ENCODE measurements around the gene GATAD1.
"Not testable (repeated sequence)": the region's sequence is repeated elsewhere in the genome, so short reads cannot be mapped to it uniquely, and the experiment has no call there.

Gene GATAD1

DNA sequence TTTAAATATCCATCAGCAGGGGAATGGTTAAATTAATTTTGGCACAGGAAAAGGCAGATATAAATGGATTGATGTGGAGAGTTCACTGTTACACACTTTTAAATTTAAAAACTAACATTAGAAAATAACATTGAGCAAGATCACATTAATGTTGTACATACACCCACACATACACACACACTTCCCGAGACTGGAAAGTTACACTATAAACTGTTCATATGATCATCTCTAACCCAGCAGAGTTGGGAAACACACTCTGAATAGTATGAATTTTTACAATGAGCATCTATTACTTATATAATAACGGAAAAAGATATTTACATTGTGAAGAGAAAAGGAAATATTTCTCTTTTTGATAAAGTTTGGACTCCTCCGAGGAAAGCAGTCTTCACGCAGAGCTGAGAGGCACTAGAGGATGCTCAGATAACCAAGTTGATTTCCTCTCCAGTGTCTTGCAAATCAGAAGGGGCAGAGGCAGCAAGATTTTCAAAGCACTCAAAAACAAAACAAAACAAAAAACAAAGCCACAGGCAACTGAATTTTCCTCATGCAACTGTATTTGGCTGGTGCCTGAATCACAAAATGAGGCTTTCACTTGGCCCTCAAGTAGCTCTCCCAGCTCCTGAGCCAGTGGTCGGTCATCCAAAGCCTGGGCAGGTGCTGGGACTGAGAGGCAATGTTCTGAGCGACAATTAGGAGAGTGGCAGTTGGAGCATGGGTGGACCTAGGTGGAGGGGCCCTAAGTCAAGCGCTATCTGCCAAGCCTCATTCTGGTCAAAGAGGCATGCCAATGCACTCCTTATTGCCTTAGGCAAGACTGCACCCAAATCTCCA lies 10.5 kb upstream of the GATAD1 start:
- DNase-seq (ENCODE audit: low spot score), result no peak

DNA sequence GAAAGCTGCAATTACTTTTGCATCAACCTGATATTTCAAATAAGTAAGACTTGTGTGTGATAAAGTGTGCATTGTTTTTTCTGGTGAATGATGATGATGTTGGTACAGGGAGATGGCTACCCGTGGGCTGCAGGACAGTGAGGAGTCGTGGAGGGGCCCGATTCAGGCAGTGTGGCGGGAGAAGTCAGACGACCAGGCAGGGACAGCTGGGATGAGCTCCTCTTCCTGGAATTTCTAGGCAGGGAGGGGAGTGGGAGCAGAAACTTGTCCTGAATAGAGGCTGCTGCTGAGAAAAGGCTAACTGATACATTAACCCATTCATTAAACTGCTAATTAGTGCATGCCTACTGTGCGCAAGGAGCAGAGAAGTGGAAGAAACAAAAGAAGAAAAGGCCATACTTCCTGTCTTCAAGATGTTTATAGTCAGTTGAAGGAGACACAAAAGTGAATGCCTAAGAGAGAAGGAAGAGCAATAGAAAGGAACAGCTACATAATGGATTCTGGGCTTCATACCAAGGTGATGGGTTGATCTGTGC lies 9.3 kb upstream of the GATAD1 start:
- no peak for DNase-seq (ENCODE audit: low spot score)

DNA sequence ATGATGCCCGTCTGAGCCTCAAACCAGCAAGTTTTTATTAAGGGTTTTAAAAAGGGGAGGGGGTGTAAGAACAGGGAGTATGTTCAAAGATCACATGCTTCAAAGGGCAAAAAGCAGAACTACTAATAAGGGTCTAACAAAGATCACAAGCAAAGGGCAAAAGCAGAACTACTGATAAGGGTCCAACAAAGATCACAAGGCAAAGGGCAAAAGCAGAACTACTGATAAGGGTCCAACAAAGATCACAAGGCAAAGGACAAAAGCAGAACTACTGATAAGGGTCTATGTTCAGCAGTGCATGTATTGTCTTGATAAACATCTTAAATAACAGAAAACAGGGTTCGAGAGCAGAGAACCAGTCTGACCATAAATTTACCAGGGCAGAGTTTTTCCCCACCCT lies 4.6 kb upstream of the GATAD1 start:
- DNase-seq (ENCODE audit: low spot score), result not testable (repeated sequence)

DNA sequence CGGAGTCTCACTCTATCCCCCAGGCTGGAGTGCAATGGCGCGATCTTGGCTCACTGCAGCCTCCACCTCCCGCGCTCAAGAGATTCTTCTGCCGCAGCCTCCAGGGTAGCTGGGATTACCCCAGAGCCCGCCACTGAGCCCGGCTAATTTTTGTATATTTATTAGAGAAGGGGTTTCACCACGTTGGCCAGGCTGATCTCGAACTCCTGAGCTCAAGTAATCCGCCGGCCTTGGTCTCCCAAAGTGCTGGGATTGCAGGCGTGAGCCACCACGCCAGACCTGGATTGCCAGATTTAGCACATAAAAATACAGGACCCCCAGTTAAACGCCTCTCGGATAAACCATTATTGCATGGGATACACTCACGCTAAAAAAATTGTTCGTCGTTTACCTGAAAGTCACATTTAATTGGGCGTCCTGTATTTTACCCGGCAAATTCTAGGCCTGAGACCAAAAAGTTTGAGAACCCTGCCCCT lies 375 bp upstream of the GATAD1 start:
- DNase-seq (ENCODE audit: low spot score), result no peak

DNA sequence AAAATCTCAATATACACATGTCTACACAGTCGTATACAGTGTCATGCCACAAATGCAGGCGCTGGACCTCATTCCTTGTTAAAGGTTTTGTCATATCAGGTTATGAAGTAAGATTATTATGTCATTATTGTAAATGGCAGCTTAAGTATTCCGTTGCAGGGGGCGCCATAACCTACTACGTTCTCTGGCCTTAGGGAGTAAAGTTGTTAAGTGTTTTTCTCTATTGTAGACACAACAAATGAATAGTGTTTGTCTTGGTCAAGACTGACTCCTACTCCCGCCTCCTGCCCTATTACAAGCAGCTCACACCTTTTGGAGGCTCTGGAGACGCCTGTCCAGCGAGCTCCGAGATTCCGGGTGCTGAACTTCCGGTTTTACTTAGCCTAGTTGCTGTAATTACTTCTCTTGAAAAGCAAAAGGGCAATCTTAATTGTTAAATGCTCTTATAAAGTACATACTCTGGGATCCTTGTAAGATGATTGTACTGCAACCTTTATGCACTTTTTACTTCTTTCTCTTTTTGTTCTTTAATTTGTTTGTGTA lies 994 bp downstream of the GATAD1 start:
- DNase-seq (ENCODE audit: low spot score), result peak; percentile 59

DNA sequence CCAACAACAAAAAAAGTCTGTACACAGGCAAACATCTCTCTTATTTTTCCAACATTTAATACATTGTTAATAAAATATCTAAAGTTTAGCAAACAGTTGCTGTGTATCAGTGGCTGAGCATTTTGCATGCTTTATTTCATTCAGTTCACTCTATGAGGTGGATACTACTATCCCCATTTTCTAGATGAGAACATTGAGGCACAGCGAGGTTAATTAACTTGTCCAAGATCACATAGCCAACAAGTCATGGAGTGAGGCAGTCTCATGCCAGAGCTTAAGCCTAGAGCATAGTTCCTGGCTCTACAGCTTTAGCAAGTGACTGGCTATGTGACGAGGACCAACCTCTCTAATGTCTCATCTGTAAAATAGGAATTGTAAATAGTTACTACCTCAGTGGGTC lies 4.4 kb downstream of the GATAD1 start:
- no peak for DNase-seq (ENCODE audit: low spot score)

DNA sequence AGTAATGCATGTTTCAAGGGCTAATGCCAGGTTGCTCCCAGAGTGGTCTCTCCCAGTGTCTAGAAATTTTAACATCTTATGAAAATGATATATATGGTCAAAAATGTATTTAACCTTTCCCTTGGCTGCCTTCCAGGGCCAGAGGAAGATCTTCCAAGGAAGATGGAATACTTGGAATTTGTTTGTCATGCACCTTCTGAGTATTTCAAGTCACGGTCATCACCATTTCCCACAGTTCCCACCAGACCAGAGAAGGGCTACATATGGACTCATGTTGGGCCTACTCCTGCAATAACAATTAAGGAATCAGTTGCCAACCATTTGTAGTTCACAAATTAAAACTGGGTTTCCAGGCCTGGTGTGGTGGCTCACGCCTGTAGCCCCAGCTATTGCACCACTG lies 9.0 kb downstream of the GATAD1 start:
- no peak for DNase-seq (ENCODE audit: low spot score)

DNA sequence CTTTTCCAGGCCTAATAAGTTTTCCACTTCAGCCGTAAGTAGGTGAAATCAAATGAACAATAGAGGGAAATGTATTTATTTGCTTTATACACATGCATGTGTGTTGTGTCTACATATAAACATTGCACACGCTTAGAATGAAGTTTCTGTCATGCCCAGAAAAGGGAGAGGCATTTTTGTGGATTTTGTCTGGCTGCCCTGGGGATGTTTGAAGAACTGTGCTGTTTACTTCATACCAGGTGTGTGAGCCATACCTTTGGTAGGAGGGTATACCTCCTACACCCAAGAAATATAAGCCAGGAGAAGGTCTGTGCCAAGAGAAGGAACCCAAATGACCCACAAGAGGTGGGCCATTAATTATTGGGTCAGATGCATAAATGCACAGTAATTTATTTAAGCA lies 12.8 kb downstream of the GATAD1 start:
- DNase-seq (ENCODE audit: low spot score), result no peak

DNA sequence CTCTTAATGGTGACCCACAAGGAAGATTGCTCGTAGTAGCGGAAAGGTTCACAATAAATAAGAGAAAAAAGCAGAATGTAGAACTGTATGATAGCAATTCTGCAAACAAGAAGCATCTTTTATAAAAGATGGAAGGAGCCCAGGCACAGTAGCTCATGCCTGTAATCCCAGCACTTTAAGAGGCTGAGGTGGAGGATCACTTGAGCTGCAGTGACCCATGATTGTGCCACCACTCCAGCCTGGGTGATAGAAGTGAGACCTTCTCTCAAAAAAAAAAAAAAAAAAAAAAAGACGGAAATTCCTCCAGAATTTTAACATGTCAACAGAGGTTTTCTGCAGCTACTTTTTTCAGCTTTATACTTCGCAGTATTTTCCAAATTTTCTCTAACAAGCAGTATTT lies 13.2 kb downstream of the GATAD1 start:
- no peak for DNase-seq (ENCODE audit: low spot score)

DNA sequence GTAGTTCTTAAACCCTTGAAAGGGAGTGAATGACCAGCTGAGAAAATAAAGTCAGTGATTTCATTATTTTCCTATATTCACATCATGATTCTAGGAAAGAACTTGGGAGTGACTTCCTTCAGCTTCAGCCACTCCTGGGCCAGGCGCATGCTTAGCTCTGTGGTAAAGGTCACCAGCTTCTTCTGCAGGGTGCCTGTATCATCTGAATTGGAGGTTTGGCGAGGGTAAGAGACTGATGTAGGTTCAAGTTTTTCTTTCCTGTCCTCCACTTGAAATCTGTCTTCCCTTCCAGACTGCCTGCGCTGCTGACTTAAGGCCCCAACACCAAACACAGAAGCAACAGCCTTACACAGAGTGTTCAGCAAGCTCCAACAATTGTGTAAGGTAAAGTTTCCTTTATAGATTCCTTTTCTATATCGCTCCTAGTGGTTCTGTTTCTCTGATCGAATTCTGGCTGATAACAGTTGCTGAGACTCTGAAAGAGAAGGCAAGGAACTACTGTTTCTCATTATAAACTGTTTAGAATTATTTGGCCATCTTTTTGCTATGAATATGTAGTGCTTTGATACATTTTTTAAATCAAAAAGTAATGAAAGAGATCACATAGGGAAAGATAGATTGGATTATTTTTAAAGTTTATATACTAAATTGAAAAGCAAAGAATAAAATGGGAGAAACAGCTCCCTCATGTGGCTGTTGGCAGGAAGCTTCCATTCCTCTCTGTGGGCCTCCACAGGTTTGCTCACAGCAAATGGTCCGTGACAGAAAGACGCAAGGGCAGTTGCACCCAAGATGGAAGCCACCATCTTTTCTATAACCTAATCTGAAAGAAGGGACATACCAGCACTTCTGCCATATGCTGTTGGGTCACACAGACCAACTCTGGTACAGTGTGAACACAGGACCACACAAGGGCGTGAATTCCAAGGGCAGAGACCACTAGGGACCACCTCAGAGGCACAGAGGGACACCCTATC lies 14.0 kb downstream of the GATAD1 start:
- DNase-seq (ENCODE audit: low spot score), result peak; percentile 40

DNA sequence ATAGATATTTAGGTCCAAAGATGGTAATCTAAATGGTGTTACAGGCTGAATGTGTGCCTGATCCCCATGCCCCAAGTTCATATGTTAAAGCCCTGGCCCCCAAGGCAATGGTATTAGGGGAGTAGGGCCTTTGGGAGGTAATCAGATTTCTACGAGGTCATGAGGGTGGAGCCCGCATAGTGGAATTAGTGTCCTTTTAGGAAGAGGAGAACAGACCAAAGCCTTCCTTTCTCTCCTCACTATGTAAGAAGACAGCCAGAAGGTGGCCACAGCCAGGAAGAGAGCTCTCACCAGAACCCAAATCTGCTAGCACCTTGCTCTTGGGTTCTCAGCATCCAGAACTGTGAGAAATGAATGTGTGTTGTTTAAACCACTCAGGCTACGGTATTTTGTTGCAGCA lies 15.3 kb downstream of the GATAD1 start:
- no peak for DNase-seq (ENCODE audit: low spot score)

DNA sequence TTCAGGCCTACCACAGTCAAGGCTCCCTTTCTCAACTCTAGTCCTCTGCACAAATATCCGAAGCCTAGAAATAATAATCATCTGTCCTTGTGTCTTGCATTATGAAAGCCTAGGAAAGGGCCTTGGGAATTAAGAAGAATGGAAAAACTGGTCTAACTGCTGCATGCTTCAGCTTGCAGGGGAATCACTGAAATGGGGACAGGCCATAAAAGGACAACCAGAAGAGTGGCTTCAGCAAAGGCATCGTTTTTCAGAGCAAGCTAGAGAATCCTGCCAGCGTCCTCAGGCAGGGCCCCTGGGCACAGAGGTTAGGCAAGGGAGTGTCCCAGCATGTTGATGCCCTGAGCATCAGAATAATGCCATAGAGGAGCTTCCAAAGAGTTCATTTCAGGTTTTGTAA lies 17.2 kb downstream of the GATAD1 start:
- no peak for DNase-seq (ENCODE audit: low spot score)

DNA sequence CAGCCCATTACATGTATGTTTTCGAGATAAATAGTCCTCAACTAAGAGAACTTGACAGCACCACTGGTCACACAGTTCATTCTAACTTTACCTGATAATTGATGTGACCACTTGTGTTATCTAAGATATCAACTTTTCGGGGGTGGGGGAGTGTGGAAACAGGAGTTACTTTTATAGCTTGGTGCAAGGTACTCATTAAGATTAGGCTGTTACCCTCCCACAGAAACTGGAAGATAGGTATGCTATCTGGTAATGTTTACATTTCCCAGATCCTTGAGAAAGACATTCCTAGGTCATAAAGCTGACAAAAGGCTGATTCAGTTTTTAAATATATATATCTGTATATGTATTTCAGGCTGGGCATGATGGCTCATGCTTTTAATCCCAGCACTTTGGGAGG lies 19.4 kb downstream of the GATAD1 start:
- DNase-seq (ENCODE audit: low spot score), result no peak

DNA sequence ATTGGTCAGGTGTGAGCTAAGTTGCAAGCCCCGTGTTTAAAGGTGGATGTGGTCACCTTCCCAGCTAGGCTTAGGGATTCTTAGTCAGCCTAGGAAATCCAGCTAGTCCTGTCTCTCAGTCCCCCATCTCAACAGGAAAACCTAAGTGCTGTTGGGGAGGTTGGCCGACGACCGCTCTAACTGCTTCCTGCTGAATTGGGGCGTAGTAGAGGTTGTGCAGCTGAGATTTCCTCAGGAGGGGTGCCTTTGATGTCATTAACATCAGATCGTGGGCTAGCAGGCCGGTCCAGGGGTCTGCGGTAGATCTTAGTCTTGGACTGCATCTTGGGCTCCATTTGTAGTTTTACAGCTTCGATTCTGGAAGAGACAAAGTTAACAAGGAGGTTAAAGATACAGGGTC lies 21.3 kb downstream of the GATAD1 start:
- DNase-seq (ENCODE audit: low spot score), result not testable (repeated sequence)

DNA sequence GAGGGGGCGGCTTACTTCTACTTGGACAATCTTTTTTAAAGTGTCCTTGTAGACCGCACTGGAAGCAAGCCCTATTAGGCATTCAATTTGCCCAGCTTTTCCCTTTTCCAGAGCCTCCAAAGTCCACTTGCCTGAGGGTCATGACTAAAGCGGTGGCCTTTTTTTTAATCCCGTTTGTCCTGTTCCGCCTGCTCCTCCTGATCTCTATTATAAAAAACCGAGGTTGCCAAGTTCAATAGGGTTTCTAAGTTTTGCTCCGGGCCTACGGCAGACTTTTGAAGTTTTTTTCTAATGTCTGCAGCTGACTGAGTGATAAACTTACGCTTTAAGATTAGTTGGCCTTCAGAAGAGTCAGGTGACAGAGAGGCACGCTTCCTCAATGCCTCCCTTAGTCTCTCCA lies 26.7 kb downstream of the GATAD1 start:
- not testable (repeated sequence) for DNase-seq (ENCODE audit: low spot score)

DNA sequence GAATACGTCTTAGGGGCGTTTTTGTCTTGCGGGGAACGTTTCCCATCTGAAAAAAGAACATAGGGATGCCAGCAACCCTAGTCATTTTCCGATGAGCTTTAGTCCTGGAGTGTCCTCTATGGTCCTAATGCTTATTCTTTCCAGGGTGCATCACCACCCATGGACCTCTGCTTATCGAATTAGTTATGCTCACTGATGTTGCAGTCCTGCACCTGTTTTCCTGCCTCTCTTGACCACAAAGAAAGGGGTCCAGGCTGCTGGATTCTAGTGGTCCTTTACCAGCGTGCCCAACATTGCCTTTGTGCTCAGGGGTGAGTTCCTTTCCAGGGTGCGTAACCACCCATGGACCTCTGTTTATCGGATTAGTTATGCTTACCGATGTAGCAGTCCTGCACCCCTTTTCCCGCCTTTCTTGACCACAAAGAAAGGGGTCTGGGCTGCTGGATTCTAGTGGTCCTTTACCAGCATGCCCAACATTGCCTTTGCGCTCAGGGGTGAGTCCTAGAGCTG lies 28.0 kb downstream of the GATAD1 start:
- not testable (repeated sequence) for DNase-seq (ENCODE audit: low spot score)

DNA sequence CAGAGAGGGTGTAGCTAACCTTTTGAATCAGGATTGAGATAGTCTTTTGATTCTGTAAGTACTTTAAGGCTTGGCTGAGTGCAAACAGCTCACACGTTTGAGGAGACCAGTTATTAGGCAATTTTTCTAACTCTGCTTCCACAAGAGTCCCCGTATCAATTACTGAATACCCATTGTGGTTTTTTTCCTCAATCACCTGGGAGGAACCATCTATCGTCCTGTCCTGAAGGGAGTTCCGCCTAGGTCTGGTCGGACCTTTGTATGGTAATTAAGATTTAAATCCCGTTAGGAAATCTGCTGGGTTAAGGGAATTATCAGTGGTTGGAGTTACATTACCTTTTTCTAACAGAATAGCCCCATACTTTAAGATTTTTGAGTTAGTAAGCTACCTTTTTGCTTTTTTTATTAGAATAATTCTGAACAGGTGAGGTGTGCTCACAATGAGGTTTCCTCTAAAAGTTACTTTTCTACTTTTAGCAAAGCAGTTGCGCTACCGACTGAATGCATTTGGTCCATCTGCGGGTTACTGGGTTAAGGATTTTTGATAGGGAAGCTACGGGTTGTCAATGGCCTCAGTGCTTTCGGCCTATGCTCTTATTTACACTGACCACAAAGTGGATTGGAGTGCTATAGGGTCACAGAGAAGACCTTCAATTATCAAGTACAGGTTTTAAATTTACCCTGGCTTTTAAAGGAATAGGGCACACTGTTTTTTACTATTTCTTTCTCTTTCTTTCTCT lies 28.7 kb downstream of the GATAD1 start:
- not testable (repeated sequence) for DNase-seq (ENCODE audit: low spot score)

DNA sequence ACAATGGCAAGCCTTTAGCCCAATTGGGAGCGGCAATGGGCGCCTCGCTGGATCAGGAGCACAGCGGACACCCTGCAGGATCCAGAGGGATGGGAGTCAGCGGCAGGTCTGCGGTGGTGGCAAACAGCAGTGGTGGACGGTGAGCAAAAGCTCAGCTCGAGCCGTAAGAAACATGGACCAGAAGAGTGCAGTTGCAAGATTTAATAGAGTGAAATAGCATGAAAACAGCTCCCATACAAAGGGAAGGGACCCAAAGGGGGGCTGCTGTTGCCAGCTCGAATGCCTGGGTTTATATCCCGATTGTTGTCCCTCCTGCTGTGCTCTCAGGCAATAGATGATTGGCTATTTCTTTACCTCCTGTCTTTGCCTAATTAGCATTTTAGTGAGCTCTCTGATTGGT lies 30.4 kb downstream of the GATAD1 start, which contains the start of gene ERVW-1:
Gene ERVW-1, minus strand, starts transcription at position 266 of the 400 bp plus-strand sequence. CDS start 7,565 bp downstream, outside the sequence.
- DNase-seq (ENCODE audit: low spot score), result not testable (repeated sequence)

DNA sequence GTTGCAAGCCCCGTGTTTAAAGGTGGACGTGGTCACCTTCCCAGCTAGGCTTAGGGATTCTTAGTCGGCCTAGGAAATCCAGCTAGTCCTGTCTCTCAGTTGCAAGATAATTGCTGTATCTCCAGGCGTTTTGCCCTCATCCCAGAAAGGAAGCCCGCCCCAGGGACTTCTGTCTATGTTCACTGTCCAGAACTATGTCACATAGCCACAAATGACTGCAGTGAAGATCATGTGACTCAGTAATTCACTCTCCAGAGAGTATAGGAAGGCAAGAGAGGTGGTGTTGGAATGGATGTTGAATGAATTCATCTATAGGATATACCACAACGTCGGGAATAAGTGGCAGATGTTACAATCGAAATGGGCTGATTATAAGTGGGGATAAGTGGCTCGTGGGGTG lies 30.8 kb downstream of the GATAD1 start:
- no peak for DNase-seq (ENCODE audit: low spot score)

DNA sequence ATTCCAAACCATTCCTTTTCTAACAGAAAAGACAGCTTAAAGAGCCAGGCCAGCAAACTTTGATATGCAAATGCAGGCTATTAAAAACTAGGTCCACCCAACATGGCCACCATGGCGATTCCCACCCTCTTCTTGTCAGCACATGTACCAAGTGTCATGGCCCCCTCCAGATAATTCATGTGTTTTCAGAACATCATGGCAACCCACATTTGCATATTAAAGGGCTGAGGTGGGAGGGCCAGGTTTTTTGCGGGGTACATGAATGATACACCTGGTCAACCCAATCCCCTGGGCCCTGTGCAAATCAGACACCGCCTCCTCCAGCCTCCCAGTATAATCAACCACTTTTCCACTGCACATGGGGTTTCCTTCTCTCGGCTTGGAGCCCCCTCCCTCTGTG lies 31.4 kb downstream of the GATAD1 start:
- no peak for DNase-seq (ENCODE audit: low spot score)

DNA sequence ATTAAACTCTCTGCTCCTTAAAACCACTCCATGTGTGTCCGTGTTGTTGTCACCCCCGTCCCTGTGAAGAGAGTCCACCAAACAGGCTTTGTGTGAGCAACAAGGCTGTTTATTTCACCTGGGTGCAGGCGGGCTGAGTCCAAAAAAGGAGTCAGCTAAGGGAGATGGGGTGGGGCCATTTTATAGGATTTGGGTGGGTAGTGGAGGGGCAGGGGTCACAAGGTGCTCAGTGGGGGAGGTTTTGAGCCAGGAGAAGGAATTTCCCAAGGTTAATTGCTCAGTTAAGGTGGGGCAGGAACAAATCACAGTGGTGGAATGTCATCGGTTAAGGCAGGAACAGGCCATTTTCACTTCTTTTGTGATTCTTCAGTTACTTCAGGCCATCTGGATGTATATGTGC lies 31.9 kb downstream of the GATAD1 start:
- DNase-seq (ENCODE audit: low spot score), result not testable (repeated sequence)

Data from CD4-positive, alpha-beta T cell treated with Interleukin-15 for 4 hours (primary cell).